HepG2 (cell line): ENCODE measurements around the gene NPW. TPM values are rescaled to one million over a fixed set of nuclear protein-coding genes. Genes with fewer than 3 reads are reported as not detected.

Experiments
- BRD4 ChIP-seq: sonication (generic); formaldehyde crosslinking; IDR thresholded peaks from 2 replicates; pipeline ENCODE4 v1.4.0; 2020; ENCODE audit warnings: missing genetic modification reagents
- EEA1 ChIP-seq: sonication (generic); formaldehyde crosslinking; IDR thresholded peaks from 2 replicates; pipeline ENCODE4 v1.5.1; 2020; ENCODE audit warnings: mild to moderate bottlenecking, missing genetic modification reagents, borderline replicate concordance
- FOSL1 ChIP-seq: sonication (generic); formaldehyde crosslinking; IDR thresholded peaks from 2 replicates; pipeline ENCODE4 v1.9.0; 2021; ENCODE audit warnings: missing genetic modification reagents, borderline replicate concordance
- FOXA3 ChIP-seq: IDR thresholded peaks from 2 replicates; pipeline ENCODE4 v1.6.1; 2016; ENCODE audit warnings: missing genetic modification reagents, missing compliant biosample characterization
- GATAD1 ChIP-seq: IDR thresholded peaks from 2 replicates; pipeline ENCODE4 v1.6.1; 2016; ENCODE audit warnings: missing genetic modification reagents, missing compliant biosample characterization
- MBNL3 ChIP-seq: fragments of 250-450 bp; sonication (Bioruptor Pico); conservative IDR thresholded peaks from 2 replicates; pipeline ENCODE4 v1.8.0; 2022; ENCODE audit warnings: mild to moderate bottlenecking, inconsistent platforms
- NCOA2 ChIP-seq: sonication (generic); formaldehyde crosslinking; IDR thresholded peaks from 2 replicates; pipeline ENCODE4 v1.8.0; 2022; ENCODE audit warnings: inconsistent platforms
- PAF1 ChIP-seq: IDR thresholded peaks from 2 replicates; pipeline ENCODE4 v1.6.1; 2016; ENCODE audit warnings: missing genetic modification reagents, missing compliant biosample characterization
- RXRA ChIP-seq: sonication (generic); formaldehyde crosslinking; IDR thresholded peaks from 2 replicates; pipeline ENCODE4 v1.5.1; 2020; ENCODE audit warnings: missing genetic modification reagents
- SAFB2 ChIP-seq: sonication (generic); formaldehyde crosslinking; IDR thresholded peaks from 2 replicates; pipeline ENCODE4 v1.5.1; 2020; ENCODE audit warnings: missing genetic modification reagents, low read depth, mild to moderate bottlenecking, borderline replicate concordance
- SP5 ChIP-seq: IDR thresholded peaks from 2 replicates; pipeline ENCODE4 v1.6.1; 2016; ENCODE audit warnings: low read depth, borderline replicate concordance
- TARDBP ChIP-seq: sonication (generic); formaldehyde crosslinking; IDR thresholded peaks from 2 replicates; pipeline ENCODE4 v1.8.0; 2022; ENCODE audit warnings: mild to moderate bottlenecking, missing genetic modification reagents
- ZFP41 ChIP-seq: sonication (generic); formaldehyde crosslinking; IDR thresholded peaks from 2 replicates; pipeline ENCODE4 v1.4.0; 2020; ENCODE audit warnings: mild to moderate bottlenecking, missing genetic modification reagents, borderline replicate concordance
- ZFP82 ChIP-seq: sonication (generic); formaldehyde crosslinking; IDR thresholded peaks from 2 replicates; pipeline ENCODE4 v1.5.1; 2020; ENCODE audit warnings: mild to moderate bottlenecking, missing genetic modification reagents, borderline replicate concordance
- ZNF101 ChIP-seq: sonication (generic); formaldehyde crosslinking; IDR thresholded peaks from 2 replicates; pipeline ENCODE4 v1.4.0; 2020; ENCODE audit warnings: mild to moderate bottlenecking, low read depth, missing genetic modification reagents, borderline replicate concordance
- ZNF556 ChIP-seq: sonication (generic); formaldehyde crosslinking; IDR thresholded peaks from 2 replicates; pipeline ENCODE4 v1.4.0; 2020; ENCODE audit warnings: mild to moderate bottlenecking, missing genetic modification reagents, borderline replicate concordance
- ZNF574 ChIP-seq: sonication (generic); formaldehyde crosslinking; IDR thresholded peaks from 2 replicates; pipeline ENCODE4 v1.4.0; 2020; ENCODE audit warnings: missing genetic modification reagents
- ZNF777 ChIP-seq: sonication (generic); formaldehyde crosslinking; IDR thresholded peaks from 2 replicates; pipeline ENCODE4 v1.4.0; 2020; ENCODE audit warnings: missing genetic modification reagents
- ZNF879 ChIP-seq: sonication (generic); formaldehyde crosslinking; IDR thresholded peaks from 2 replicates; pipeline ENCODE4 v1.8.1; 2023; ENCODE audit warnings: missing genetic modification reagents
- polyA plus RNA-seq, 8 experiments: library from polyadenylated mRNA; depleted of rRNA in 3 of 8; stranded (reverse) in 7 of 8; unstranded in 1 of 8; fragments of >200 nt; fragmentation: Illumina TruSeq in 4 of 8; extraction: Trizol in 4 of 8; gene quantifications; 2 replicates each; pipeline versions ENCODE4 v1.2.1 to v1.2.3, GENCODE V29; 2011 to 2016; ENCODE audit warnings: low read depth in 4 of 8, missing spikeins in 1 of 8, mixed read lengths in 1 of 8; ENCODE audit not compliant: insufficient read depth in 1 of 8
- total RNA-seq, 5 experiments: library from RNA; depleted of rRNA; stranded (reverse); fragments of >200 nt; fragmentation: Illumina TruSeq; extraction: Trizol; gene quantifications; 2 replicates each; pipeline ENCODE4 v1.2.3, GENCODE V29; 2016; ENCODE audit warnings: low read depth in 1 of 5
- TF ChIP-seq, protein P1 (sequence below): sonication (generic); formaldehyde crosslinking; IDR thresholded peaks from 2 replicates; pipeline ENCODE4 v1.4.0; 2020; ENCODE audit warnings: mild to moderate bottlenecking, missing genetic modification reagents
- TF ChIP-seq, protein P2 (sequence below): sonication (generic); formaldehyde crosslinking; IDR thresholded peaks from 2 replicates; pipeline ENCODE4 v1.8.0; 2022; ENCODE audit warnings: mild to moderate bottlenecking, missing genetic modification reagents, borderline replicate concordance
- TF ChIP-seq, protein P3 (sequence below): sonication (generic); formaldehyde crosslinking; IDR thresholded peaks from 2 replicates; pipeline ENCODE4 v1.4.0; 2020; ENCODE audit warnings: mild to moderate bottlenecking, missing genetic modification reagents

The NPW gene
- total and polyA plus RNA-seq, 2 of the 13 experiments (the other 11 are each of a cell fraction or from before 2014, with no cell fraction given): 0.24 to 0.97 TPM

- TF ChIP-seq ZNF574 (CRISPR knock-in tag) (peak; percentile 78), MBNL3 (CRISPR knock-in tag) (no peak), SP5 (CRISPR knock-in tag) (peak; percentile 94), ZNF777 (CRISPR knock-in tag) (peak; percentile 74), PAF1 (CRISPR knock-in tag) (no peak), GATAD1 (peak; percentile 40; the same call in 1 of the 2 replicates), NCOA2 (CRISPR knock-in tag) (peak; percentile 90), SAFB2 (CRISPR knock-in tag) (0 out of 2 replicates have a peak, but pooled peaks have one; percentile 44), TARDBP (CRISPR knock-in tag) (peak; percentile 37; the same call in 1 of the 2 replicates), RXRA (CRISPR knock-in tag) (peak; percentile 87), BRD4 (peak; percentile 84), FOSL1 (CRISPR knock-in tag) (no peak), ZNF101 (CRISPR knock-in tag) (no peak), ZFP82 (CRISPR knock-in tag) (no peak), ZFP41 (CRISPR knock-in tag) (no peak), EEA1 (CRISPR knock-in tag) (0 out of 2 replicates have a peak, but pooled peaks have one; percentile 63), FOXA3 (peak; percentile 87), ZNF879 (CRISPR knock-in tag) (0 out of 2 replicates have a peak, but pooled peaks have one; percentile 22), ZNF556 (peak; percentile 73; the same call in 1 of the 2 replicates)
- TF ChIP-seq, protein P1, sequence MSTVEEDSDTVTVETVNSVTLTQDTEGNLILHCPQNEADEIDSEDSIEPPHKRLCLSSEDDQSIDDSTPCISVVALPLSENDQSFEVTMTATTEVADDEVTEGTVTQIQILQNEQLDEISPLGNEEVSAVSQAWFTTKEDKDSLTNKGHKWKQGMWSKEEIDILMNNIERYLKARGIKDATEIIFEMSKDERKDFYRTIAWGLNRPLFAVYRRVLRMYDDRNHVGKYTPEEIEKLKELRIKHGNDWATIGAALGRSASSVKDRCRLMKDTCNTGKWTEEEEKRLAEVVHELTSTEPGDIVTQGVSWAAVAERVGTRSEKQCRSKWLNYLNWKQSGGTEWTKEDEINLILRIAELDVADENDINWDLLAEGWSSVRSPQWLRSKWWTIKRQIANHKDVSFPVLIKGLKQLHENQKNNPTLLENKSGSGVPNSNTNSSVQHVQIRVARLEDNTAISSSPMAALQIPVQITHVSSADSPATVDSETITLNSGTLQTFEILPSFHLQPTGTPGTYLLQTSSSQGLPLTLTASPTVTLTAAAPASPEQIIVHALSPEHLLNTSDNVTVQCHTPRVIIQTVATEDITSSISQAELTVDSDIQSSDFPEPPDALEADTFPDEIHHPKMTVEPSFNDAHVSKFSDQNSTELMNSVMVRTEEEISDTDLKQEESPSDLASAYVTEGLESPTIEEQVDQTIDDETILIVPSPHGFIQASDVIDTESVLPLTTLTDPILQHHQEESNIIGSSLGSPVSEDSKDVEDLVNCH: no peak
- TF ChIP-seq, protein P2, sequence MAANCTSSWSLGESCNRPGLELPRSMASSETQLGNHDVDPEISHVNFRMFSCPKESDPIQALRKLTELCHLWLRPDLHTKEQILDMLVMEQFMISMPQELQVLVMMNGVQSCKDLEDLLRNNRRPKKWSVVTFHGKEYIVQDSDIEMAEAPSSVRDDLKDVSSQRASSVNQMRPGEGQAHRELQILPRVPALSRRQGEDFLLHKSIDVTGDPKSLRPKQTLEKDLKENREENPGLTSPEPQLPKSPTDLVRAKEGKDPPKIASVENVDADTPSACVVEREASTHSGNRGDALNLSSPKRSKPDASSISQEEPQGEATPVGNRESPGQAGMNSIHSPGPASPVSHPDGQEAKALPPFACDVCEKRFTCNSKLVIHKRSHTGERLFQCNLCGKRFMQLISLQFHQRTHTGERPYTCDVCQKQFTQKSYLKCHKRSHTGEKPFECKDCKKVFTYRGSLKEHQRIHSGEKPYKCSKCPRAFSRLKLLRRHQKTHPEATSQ (CRISPR knock-in tag): no peak
- TF ChIP-seq, protein P3, sequence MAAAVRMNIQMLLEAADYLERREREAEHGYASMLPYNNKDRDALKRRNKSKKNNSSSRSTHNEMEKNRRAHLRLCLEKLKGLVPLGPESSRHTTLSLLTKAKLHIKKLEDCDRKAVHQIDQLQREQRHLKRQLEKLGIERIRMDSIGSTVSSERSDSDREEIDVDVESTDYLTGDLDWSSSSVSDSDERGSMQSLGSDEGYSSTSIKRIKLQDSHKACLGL: peak; percentile 58; the same call in 1 of the 2 replicates
These were observed 16.0 kb downstream of the NPW start (continued) for GRCh38 chr16:2035431-2036199.
